HEK293 (cell line): Measurements from ENCODE around the gene CHCHD6.

ENCODE experiments used
- CTCF ChIP-seq: fragments of 450-650 bp; formaldehyde crosslinking; IDR thresholded peaks from 2 replicates; pipeline ENCODE4 v1.5.1; 2016; ENCODE audit warnings: missing biosample characterization, missing genetic modification characterization
- HOXD13 ChIP-seq: sonication (generic); formaldehyde crosslinking; IDR thresholded peaks from 2 replicates; pipeline ENCODE4 v1.8.0; 2022; ENCODE audit warnings: missing genetic modification reagents, borderline replicate concordance
- KLF1 ChIP-seq: fragments of 450-650 bp; formaldehyde crosslinking; IDR thresholded peaks from 2 replicates; pipeline ENCODE4 v1.5.1; 2016; ENCODE audit warnings: missing biosample characterization, missing genetic modification characterization
- ZNF274 ChIP-seq, 2 experiments: fragments of 200-500 bp in 1 of 2; fragments of 450-650 bp in 1 of 2; sonication (Bioruptor generic) in 1 of 2; formaldehyde crosslinking in 1 of 2; IDR thresholded peaks; 2 replicates each; pipeline versions ENCODE4 v1.5.1 to v1.6.1; 2014 to 2016; ENCODE audit warnings: borderline replicate concordance in 1 of 2, inconsistent platforms in 1 of 2, low read length in 1 of 2, missing biosample characterization in 1 of 2, missing genetic modification characterization in 1 of 2
- TF ChIP-seq, protein P1 (sequence below): fragments of 450-650 bp; formaldehyde crosslinking; conservative IDR thresholded peaks from 2 replicates; pipeline ENCODE4 v1.5.1; 2016; ENCODE audit warnings: low read depth, missing biosample characterization, missing genetic modification characterization
- TF ChIP-seq, protein P2 (sequence below): fragments of 450-650 bp; formaldehyde crosslinking; IDR thresholded peaks from 2 replicates; pipeline ENCODE4 v1.5.1; 2016; ENCODE audit warnings: missing biosample characterization, missing genetic modification characterization, borderline replicate concordance

GRCh38 chr3:126999383-126999782, 295.3 kb downstream of the CHCHD6 start:
- TF ChIP-seq CTCF (tag by site-specific recombination): no peak
- TF ChIP-seq, protein P1, sequence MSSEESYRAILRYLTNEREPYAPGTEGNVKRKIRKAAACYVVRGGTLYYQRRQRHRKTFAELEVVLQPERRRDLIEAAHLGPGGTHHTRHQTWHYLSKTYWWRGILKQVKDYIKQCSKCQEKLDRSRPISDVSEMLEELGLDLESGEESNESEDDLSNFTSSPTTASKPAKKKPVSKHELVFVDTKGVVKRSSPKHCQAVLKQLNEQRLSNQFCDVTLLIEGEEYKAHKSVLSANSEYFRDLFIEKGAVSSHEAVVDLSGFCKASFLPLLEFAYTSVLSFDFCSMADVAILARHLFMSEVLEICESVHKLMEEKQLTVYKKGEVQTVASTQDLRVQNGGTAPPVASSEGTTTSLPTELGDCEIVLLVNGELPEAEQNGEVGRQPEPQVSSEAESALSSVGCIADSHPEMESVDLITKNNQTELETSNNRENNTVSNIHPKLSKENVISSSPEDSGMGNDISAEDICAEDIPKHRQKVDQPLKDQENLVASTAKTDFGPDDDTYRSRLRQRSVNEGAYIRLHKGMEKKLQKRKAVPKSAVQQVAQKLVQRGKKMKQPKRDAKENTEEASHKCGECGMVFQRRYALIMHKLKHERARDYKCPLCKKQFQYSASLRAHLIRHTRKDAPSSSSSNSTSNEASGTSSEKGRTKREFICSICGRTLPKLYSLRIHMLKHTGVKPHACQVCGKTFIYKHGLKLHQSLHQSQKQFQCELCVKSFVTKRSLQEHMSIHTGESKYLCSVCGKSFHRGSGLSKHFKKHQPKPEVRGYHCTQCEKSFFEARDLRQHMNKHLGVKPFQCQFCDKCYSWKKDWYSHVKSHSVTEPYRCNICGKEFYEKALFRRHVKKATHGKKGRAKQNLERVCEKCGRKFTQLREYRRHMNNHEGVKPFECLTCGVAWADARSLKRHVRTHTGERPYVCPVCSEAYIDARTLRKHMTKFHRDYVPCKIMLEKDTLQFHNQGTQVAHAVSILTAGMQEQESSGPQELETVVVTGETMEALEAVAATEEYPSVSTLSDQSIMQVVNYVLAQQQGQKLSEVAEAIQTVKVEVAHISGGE (tag by site-specific recombination): no peak
- TF ChIP-seq, protein P2, sequence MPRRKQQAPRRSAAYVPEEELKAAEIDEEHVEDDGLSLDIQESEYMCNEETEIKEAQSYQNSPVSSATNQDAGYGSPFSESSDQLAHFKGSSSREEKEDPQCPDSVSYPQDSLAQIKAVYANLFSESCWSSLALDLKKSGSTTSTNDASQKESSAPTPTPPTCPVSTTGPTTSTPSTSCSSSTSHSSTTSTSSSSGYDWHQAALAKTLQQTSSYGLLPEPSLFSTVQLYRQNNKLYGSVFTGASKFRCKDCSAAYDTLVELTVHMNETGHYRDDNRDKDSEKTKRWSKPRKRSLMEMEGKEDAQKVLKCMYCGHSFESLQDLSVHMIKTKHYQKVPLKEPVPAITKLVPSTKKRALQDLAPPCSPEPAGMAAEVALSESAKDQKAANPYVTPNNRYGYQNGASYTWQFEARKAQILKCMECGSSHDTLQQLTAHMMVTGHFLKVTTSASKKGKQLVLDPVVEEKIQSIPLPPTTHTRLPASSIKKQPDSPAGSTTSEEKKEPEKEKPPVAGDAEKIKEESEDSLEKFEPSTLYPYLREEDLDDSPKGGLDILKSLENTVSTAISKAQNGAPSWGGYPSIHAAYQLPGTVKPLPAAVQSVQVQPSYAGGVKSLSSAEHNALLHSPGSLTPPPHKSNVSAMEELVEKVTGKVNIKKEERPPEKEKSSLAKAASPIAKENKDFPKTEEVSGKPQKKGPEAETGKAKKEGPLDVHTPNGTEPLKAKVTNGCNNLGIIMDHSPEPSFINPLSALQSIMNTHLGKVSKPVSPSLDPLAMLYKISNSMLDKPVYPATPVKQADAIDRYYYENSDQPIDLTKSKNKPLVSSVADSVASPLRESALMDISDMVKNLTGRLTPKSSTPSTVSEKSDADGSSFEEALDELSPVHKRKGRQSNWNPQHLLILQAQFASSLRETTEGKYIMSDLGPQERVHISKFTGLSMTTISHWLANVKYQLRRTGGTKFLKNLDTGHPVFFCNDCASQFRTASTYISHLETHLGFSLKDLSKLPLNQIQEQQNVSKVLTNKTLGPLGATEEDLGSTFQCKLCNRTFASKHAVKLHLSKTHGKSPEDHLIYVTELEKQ (tag by site-specific recombination): no peak
- no peak for TF ChIP-seq HOXD13
- no peak for TF ChIP-seq ZNF274 (IDR thresholded peaks at IDR 0.05; ENCODE audit: low read length)
- no peak for TF ChIP-seq ZNF274 (tag by site-specific recombination; IDR thresholded peaks at IDR 0.05; ENCODE audit: borderline replicate concordance)
- TF ChIP-seq KLF1 (tag by site-specific recombination): no peak
